ENCODE measurements around the gene NFS1.

- TF ChIP-seq SMC3 (IDR thresholded peaks at IDR 0.05) (no peak), POLR2A (IDR thresholded peaks at IDR 0.05; ENCODE audit: low read length) (no peak), MYC (IDR thresholded peaks at IDR 0.05; ENCODE audit: borderline replicate concordance, low read length) (no peak), RAD21 (conservative IDR thresholded peaks at IDR 0.05 in 1 of 2, IDR thresholded peaks at IDR 0.05 in 1 of 2) (no peak), JUN (IDR thresholded peaks at IDR 0.05) (no peak), TP53 (CRISPR knock-in tag; IDR thresholded peaks at IDR 0.05) (no peak)
- TF ChIP-seq, protein P1, sequence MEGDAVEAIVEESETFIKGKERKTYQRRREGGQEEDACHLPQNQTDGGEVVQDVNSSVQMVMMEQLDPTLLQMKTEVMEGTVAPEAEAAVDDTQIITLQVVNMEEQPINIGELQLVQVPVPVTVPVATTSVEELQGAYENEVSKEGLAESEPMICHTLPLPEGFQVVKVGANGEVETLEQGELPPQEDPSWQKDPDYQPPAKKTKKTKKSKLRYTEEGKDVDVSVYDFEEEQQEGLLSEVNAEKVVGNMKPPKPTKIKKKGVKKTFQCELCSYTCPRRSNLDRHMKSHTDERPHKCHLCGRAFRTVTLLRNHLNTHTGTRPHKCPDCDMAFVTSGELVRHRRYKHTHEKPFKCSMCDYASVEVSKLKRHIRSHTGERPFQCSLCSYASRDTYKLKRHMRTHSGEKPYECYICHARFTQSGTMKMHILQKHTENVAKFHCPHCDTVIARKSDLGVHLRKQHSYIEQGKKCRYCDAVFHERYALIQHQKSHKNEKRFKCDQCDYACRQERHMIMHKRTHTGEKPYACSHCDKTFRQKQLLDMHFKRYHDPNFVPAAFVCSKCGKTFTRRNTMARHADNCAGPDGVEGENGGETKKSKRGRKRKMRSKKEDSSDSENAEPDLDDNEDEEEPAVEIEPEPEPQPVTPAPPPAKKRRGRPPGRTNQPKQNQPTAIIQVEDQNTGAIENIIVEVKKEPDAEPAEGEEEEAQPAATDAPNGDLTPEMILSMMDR (IDR thresholded peaks at IDR 0.05) = no peak
- TF ChIP-seq, protein P2, sequence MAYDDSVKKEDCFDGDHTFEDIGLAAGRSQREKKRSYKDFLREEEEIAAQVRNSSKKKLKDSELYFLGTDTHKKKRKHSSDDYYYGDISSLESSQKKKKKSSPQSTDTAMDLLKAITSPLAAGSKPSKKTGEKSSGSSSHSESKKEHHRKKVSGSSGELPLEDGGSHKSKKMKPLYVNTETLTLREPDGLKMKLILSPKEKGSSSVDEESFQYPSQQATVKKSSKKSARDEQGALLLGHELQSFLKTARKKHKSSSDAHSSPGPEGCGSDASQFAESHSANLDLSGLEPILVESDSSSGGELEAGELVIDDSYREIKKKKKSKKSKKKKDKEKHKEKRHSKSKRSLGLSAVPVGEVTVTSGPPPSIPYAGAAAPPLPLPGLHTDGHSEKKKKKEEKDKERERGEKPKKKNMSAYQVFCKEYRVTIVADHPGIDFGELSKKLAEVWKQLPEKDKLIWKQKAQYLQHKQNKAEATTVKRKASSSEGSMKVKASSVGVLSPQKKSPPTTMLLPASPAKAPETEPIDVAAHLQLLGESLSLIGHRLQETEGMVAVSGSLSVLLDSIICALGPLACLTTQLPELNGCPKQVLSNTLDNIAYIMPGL (CRISPR knock-in tag; IDR thresholded peaks at IDR 0.05; ENCODE audit: borderline replicate concordance) = no peak
Observed at GRCh38 chr20:35673884-35674283, 25.3 kb downstream of the NFS1 start.
